ENCODE data around the gene TM9SF1. TPM values are rescaled to one million over a fixed set of nuclear protein-coding genes. Genes with fewer than 3 reads are reported as not detected.
A peak's percentile ranks its signal among the peaks of the same experiment; 100 is the strongest.

Gene TM9SF1
- total and polyA plus RNA-seq, 2 donors (not counting 1 experiment from before 2014, with no cell fraction given), result 7.6 to 24.5 TPM

DNA sequence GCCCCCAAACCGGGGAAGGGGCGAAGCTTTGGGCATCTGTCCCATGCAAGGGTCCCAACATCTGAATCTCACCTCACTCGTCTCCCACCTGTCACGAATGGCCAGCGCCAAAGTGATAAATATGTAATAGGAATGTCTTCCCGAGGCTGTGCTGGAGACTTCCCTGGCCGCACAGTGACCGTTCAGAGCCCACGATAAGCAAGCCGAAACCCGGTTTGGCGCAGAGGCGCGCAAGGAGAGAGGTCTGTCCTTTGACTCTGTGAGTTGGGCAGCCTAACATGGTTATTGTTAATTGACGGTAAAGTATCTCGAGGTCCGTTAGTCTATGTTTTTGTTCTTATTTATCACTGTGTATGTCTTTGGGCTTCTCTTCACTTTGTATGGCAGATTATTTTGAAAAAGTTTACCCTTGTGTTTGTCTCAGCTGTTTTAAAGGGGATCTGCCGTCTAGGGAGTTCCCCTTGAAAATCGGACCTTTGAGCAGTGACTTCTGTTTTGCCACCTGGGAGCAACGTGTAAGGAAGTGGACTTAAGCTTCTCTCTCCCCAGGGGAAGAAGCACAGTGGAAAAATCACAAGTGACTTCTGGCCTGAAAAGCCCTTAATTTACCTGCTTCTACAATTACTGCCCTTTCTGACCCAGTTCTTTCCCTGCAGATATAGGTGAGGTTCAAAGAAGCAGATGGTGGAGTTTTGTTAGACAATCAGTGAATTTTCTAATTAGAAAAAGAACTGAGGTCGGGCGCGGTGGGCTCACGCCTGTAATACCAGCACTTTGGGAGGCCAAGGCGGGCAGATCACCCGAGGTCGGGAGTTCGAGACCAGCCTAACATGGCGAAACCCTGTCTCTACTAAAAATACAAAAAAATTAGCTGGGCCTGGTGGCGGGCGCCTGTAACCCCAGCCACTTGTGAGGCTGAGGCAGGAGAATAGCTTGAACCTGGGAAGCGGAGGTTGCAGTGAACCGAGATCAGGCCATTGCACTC lies 1.1 kb upstream of the TM9SF1 start:
- H3K27ac Mint-ChIP-seq, result peak overlapping the region; percentile 99
- H3K9me3 Mint-ChIP-seq (ENCODE audit: insufficient read depth), result no peaks in the 10 kb centered on the region
- Histone ChIP-seq H2AFZ (ENCODE audit: insufficient read depth, low read depth, low read length, poor library complexity, severe bottlenecking) (peak overlapping the region; percentile 88), H3K9me3 (ENCODE audit: control extremely low read depth in 1 of 3, control insufficient read depth in 2 of 3, insufficient read depth in 1 of 3, low read length in 2 of 3) (no peaks in the 10 kb centered on the region), H3K27ac (ENCODE audit: low read length in 2 of 2) (peak overlapping the region; percentile 98 to 99), H3K9ac (ENCODE audit: low read length) (peak overlapping the region; percentile 97), H3K79me2 (ENCODE audit: control insufficient read depth, insufficient read depth, low read length) (peaks cover 73% of the 10 kb centered on the region), H3K27me3 (replicated peaks in 1 of 4; ENCODE audit: control extremely low read depth in 1 of 4, control insufficient read depth in 3 of 4, insufficient read depth in 4 of 4, low read length in 3 of 4) (no peaks in the 10 kb centered on the region), H4K20me1 (ENCODE audit: control insufficient read depth, insufficient read depth, low read length, poor library complexity, severe bottlenecking) (no peaks in the 10 kb centered on the region), H3K36me3 (replicated peaks in 1 of 2; ENCODE audit: control extremely low read depth in 1 of 2, control insufficient read depth in 1 of 2, extremely low read depth in 1 of 2, insufficient read depth in 2 of 2, low read length in 1 of 2) (peaks cover 0 to 14% of the 10 kb centered on the region in 2 experiments), H3K4me1 (ENCODE audit: control insufficient read depth in 2 of 2, insufficient read depth in 2 of 2, low read length in 2 of 2) (peaks cover 25 to 26% of the 10 kb centered on the region in 2 donors), H3K4me3 (ENCODE audit: control extremely low read depth in 1 of 5, extremely low read depth in 1 of 5, insufficient read depth in 1 of 5, low read depth in 2 of 5, low read length in 4 of 5) (peak overlapping the region; percentile 82 to 99 (median 83)), H3K4me2 (replicated peaks; ENCODE audit: low read depth, low read length, poor library complexity, severe bottlenecking) (peak overlapping the region; percentile 91)
- CTCF ChIA-PET, result interaction anchor here (0.9 to 3.5 kb wide), 17 partner anchors 11 to 241 kb away, joined by 3 to 21 read pairs (median 4); partner anchors contain the start of genes CHMP4A, CIDEB, IRF9 and MDP1
- ATAC-seq (ENCODE audit: low read depth), result peak; percentile 2
- peaks cover 49% of the 10 kb centered on the region for H3K4me1 Mint-ChIP-seq
- POLR2A ChIA-PET, result interaction anchor here (0.7 to 3.6 kb wide), 13 partner anchors 10 to 234 kb away, joined by 3 to 64 read pairs (median 10); partner anchors contain the start of genes CBLN3, CHMP4A, DCAF11 and EMC9
- TF ChIP-seq, protein P1, sequence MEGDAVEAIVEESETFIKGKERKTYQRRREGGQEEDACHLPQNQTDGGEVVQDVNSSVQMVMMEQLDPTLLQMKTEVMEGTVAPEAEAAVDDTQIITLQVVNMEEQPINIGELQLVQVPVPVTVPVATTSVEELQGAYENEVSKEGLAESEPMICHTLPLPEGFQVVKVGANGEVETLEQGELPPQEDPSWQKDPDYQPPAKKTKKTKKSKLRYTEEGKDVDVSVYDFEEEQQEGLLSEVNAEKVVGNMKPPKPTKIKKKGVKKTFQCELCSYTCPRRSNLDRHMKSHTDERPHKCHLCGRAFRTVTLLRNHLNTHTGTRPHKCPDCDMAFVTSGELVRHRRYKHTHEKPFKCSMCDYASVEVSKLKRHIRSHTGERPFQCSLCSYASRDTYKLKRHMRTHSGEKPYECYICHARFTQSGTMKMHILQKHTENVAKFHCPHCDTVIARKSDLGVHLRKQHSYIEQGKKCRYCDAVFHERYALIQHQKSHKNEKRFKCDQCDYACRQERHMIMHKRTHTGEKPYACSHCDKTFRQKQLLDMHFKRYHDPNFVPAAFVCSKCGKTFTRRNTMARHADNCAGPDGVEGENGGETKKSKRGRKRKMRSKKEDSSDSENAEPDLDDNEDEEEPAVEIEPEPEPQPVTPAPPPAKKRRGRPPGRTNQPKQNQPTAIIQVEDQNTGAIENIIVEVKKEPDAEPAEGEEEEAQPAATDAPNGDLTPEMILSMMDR (IDR thresholded peaks at IDR 0.05), result no peak
- TF ChIP-seq EZH2 (IDR thresholded peaks at IDR 0.05; ENCODE audit: borderline replicate concordance, insufficient read depth, low read depth, low read length, poor library complexity, severe bottlenecking), result no peak
- intact Hi-C loops (cut with micrococcal nuclease), result loop anchor here (1.0 to 5.0 kb wide), 2 partner anchors 8 to 101 kb away; partner anchors contain the start of genes DHRS1, IPO4 and NOP9
- H3K27me3 Mint-ChIP-seq, result no peaks in the 10 kb centered on the region
- 0% methylated on average over 13 of the region's 33 CpGs for WGBS (ENCODE audit: insufficient coverage)
- DNase-seq, result peak; percentile 67
- H3K4me3 Mint-ChIP-seq, result peak overlapping the region; percentile 89
